ENCODE results near the gene TRAF5. TPM values are rescaled to one million over a fixed set of nuclear protein-coding genes. Genes with fewer than 3 reads are reported as not detected.
"Not testable (repeated sequence)": the region's sequence is repeated elsewhere in the genome, so short reads cannot be mapped to it uniquely, and the experiment has no call there.

Gene TRAF5
- 10 to 100 TPM; 45.1 to 52.6 TPM for total RNA-seq
- long read RNA-seq, donor 1, partial matches to known transcripts: 2 of 12 reads
- long read RNA-seq, donor 1, other reads (novel, unspliced or antisense): 7 of 12 reads
- long read RNA-seq, donor 2, transcript TRAF5-201 (11 exons, 3,972 nt): major isoform, 9 of 18 reads
- long read RNA-seq, donor 2, partial matches to known transcripts: 5 of 18 reads
- long read RNA-seq, donor 2, other reads (novel, unspliced or antisense): 3 of 18 reads

- peak; percentile 87 for DNase-seq (ENCODE audit: low spot score)
- intact Hi-C loops (cut with DNase I): loop anchor here in 1 of 2 donors (10.0 kb wide), 1 partner anchor 148 kb away; no protein-coding TSS in a partner anchor
These were observed at the start of gene TRAF5 for GRCh38 chr1:211326528-211327345. TRAF5 (plus strand) TSS chr1:211326833; CDS start chr1:211353240, 26,407 bp downstream.

- intact Hi-C loops (cut with DNase I): no loop called here
- no peak for DNase-seq (ENCODE audit: low spot score)
These were observed 47.3 kb upstream of the TRAF5 start for GRCh38 chr1:211279340-211279739.

GRCh38 chr1:211280910-211281309 is 45.7 kb upstream of the TRAF5 start:
- intact Hi-C loops (cut with DNase I): loop anchor here in 1 of 2 donors (5.0 kb wide), 1 partner anchor 999 kb away; no protein-coding TSS in a partner anchor

GRCh38 chr1:211281320-211282022 is 45.2 kb upstream of the TRAF5 start:
- no peak for DNase-seq (ENCODE audit: low spot score)
- intact Hi-C loops (cut with DNase I): loop anchor here in 1 of 2 donors (5.0 kb wide), 1 partner anchor 999 kb away; no protein-coding TSS in a partner anchor

More at GRCh38 chr1:211280910-211281309, 45.7 kb upstream of the TRAF5 start:
- DNase-seq (ENCODE audit: low spot score): no peak

GRCh38 chr1:211282023-211282373 is 44.6 kb upstream of the TRAF5 start:
- DNase-seq (ENCODE audit: low spot score): no peak
- intact Hi-C loops (cut with DNase I): loop anchor here in 1 of 2 donors (5.0 kb wide), 1 partner anchor 1000 kb away; no protein-coding TSS in a partner anchor

GRCh38 chr1:211285196-211285595 is 41.4 kb upstream of the TRAF5 start:
- intact Hi-C loops (cut with DNase I): no loop called here

GRCh38 chr1:211287218-211287617 is 39.4 kb upstream of the TRAF5 start:
- DNase-seq (ENCODE audit: low spot score): no peak
- intact Hi-C loops (cut with DNase I): no loop called here

More at GRCh38 chr1:211285196-211285595, 41.4 kb upstream of the TRAF5 start:
- no peak for DNase-seq (ENCODE audit: low spot score)

GRCh38 chr1:211292411-211292810 is 34.2 kb upstream of the TRAF5 start:
- intact Hi-C loops (cut with DNase I): no loop called here

GRCh38 chr1:211296396-211296795 is 30.2 kb upstream of the TRAF5 start:
- no peak for DNase-seq (ENCODE audit: low spot score)
- intact Hi-C loops (cut with DNase I): no loop called here

More at GRCh38 chr1:211292411-211292810, 34.2 kb upstream of the TRAF5 start:
- no peak for DNase-seq (ENCODE audit: low spot score)

GRCh38 chr1:211305044-211305443 is 21.6 kb upstream of the TRAF5 start:
- DNase-seq (ENCODE audit: low spot score): no peak
- intact Hi-C loops (cut with DNase I): no loop called here

GRCh38 chr1:211309617-211310016 is 17.0 kb upstream of the TRAF5 start:
- no peak for DNase-seq (ENCODE audit: low spot score)
- intact Hi-C loops (cut with DNase I): no loop called here

GRCh38 chr1:211313392-211313791 is 13.2 kb upstream of the TRAF5 start:
- no peak for DNase-seq (ENCODE audit: low spot score)
- intact Hi-C loops (cut with DNase I): no loop called here

- intact Hi-C loops (cut with DNase I): no loop called here
- no peak for DNase-seq (ENCODE audit: low spot score)
These were observed 7.9 kb upstream of the TRAF5 start for GRCh38 chr1:211318576-211319280.

- intact Hi-C loops (cut with DNase I): loop anchor here in 1 of 2 donors (10.0 kb wide), 1 partner anchor 155 kb away; no protein-coding TSS in a partner anchor
- DNase-seq (ENCODE audit: low spot score): no peak
These were observed 6.7 kb upstream of the TRAF5 start for GRCh38 chr1:211319892-211320291.

- intact Hi-C loops (cut with DNase I): loop anchor here in 1 of 2 donors (10.0 kb wide), 1 partner anchor 154 kb away; no protein-coding TSS in a partner anchor
- DNase-seq (ENCODE audit: low spot score): no peak
These were observed 5.7 kb upstream of the TRAF5 start for GRCh38 chr1:211320980-211321379.

GRCh38 chr1:211321646-211322045 is 5.0 kb upstream of the TRAF5 start:
- intact Hi-C loops (cut with DNase I): loop anchor here in 1 of 2 donors (10.0 kb wide), 1 partner anchor 153 kb away; no protein-coding TSS in a partner anchor
- DNase-seq (ENCODE audit: low spot score): not testable (repeated sequence)

- peak; percentile 80 for DNase-seq (ENCODE audit: low spot score)
- intact Hi-C loops (cut with DNase I): loop anchor here in 1 of 2 donors (10.0 kb wide), 1 partner anchor 151 kb away; no protein-coding TSS in a partner anchor
These were observed 3.2 kb upstream of the TRAF5 start for GRCh38 chr1:211323156-211324063.

Measured in posterior vena cava (tissue), 2 donors.